HepG2 (cell line): ENCODE data around the gene DLX1. TPM values are rescaled to one million over a fixed set of nuclear protein-coding genes. Genes with fewer than 3 reads are reported as not detected.

Experiments
- CEBPZ ChIP-seq: IDR thresholded peaks from 2 replicates; pipeline ENCODE4 v1.6.1; 2012; ENCODE audit warnings: low read length, improper control_type of control experiment
- CREB1 ChIP-seq, 2 experiments: fragments of 450-650 bp in 1 of 2; IDR thresholded peaks; 2 replicates each; pipeline ENCODE4 v1.6.1; 2016 to 2017; ENCODE audit warnings: control low read depth in 1 of 2, mild to moderate bottlenecking in 1 of 2, missing compliant biosample characterization in 1 of 2, missing genetic modification characterization in 1 of 2
- DNMT3B ChIP-seq: conservative IDR thresholded peaks from 2 replicates; pipeline ENCODE4 v1.6.1; 2016; ENCODE audit warnings: missing biosample characterization, control low read depth
- FOXA3 ChIP-seq: IDR thresholded peaks from 2 replicates; pipeline ENCODE4 v1.6.1; 2016; ENCODE audit warnings: missing genetic modification reagents, missing compliant biosample characterization
- FOXP1 ChIP-seq, 2 experiments: fragments of 450-650 bp in 1 of 2; IDR thresholded peaks; 2 replicates each; pipeline ENCODE4 v1.6.1; 2017 to 2018; ENCODE audit warnings: antibody characterized with exemption in 1 of 2
- GFI1 ChIP-seq: sonication (generic); formaldehyde crosslinking; IDR thresholded peaks from 2 replicates; pipeline ENCODE4 v1.5.0; 2020; ENCODE audit warnings: missing genetic modification reagents, mild to moderate bottlenecking, borderline replicate concordance
- HHEX ChIP-seq: IDR thresholded peaks from 2 replicates; pipeline ENCODE4 v1.6.1; 2016; ENCODE audit warnings: control low read depth
- HNRNPUL1 ChIP-seq: fragments of 200-400 bp; formaldehyde crosslinking; IDR thresholded peaks from 2 replicates; pipeline ENCODE4 v1.6.1; 2017; ENCODE audit warnings: low read depth, mild to moderate bottlenecking, low read length, moderate library complexity
- KAT8 ChIP-seq: IDR thresholded peaks from 2 replicates; pipeline ENCODE4 v1.6.1; 2016; ENCODE audit warnings: missing genetic modification reagents, missing compliant biosample characterization
- KLF6 ChIP-seq: IDR thresholded peaks from 2 replicates; pipeline ENCODE4 v1.8.0; 2016; ENCODE audit warnings: missing biosample characterization, missing genetic modification reagents
- NR2F6 ChIP-seq, 2 experiments: IDR thresholded peaks; 2 replicates each; pipeline ENCODE4 v1.6.1; 2016; ENCODE audit warnings: antibody characterized with exemption in 1 of 2, mild to moderate bottlenecking in 1 of 2
- NR3C1 ChIP-seq: sonication (generic); formaldehyde crosslinking; IDR thresholded peaks from 2 replicates; pipeline ENCODE4 v1.4.0; 2020; ENCODE audit warnings: missing genetic modification reagents
- SOX13 ChIP-seq, 3 experiments: fragments of 450-650 bp in 1 of 3; sonication (generic) in 1 of 3; formaldehyde crosslinking in 1 of 3; IDR thresholded peaks in 2 of 3; conservative IDR thresholded peaks in 1 of 3; 2 replicates each; pipeline versions ENCODE4 v1.5.0 to v1.6.1; 2016 to 2020; ENCODE audit warnings: antibody characterized with exemption in 1 of 3, mild to moderate bottlenecking in 1 of 3, missing compliant biosample characterization in 1 of 3, missing genetic modification reagents in 1 of 3, moderate library complexity in 1 of 3
- TGIF2 ChIP-seq: IDR thresholded peaks from 2 replicates; pipeline ENCODE4 v1.6.1; 2016; ENCODE audit warnings: control low read depth, missing compliant biosample characterization
- THAP11 ChIP-seq: IDR thresholded peaks from 2 replicates; pipeline ENCODE4 v1.6.1; 2016; ENCODE audit warnings: missing biosample characterization, missing genetic modification reagents
- XRCC5 ChIP-seq: fragments of 200-400 bp; formaldehyde crosslinking; optimal IDR thresholded peaks from 2 replicates; pipeline ENCODE3; 2017; ENCODE audit warnings: mild to moderate bottlenecking, low read length
- ZBTB1 ChIP-seq: sonication (generic); formaldehyde crosslinking; IDR thresholded peaks from 2 replicates; pipeline ENCODE4 v1.4.0; 2020; ENCODE audit warnings: missing genetic modification reagents, borderline replicate concordance
- ZC3H4 ChIP-seq: sonication (generic); formaldehyde crosslinking; IDR thresholded peaks from 2 replicates; pipeline ENCODE4 v1.4.0; 2020; ENCODE audit warnings: missing genetic modification reagents, borderline replicate concordance
- ZKSCAN1 ChIP-seq: fragments of 150-350 bp; IDR thresholded peaks from 2 replicates; pipeline ENCODE4 v1.6.1; 2014; ENCODE audit warnings: low read length
- ZNF101 ChIP-seq: sonication (generic); formaldehyde crosslinking; IDR thresholded peaks from 2 replicates; pipeline ENCODE4 v1.4.0; 2020; ENCODE audit warnings: mild to moderate bottlenecking, low read depth, missing genetic modification reagents, borderline replicate concordance
- ZNF441 ChIP-seq: sonication (generic); formaldehyde crosslinking; IDR thresholded peaks from 2 replicates; pipeline ENCODE4 v1.7.0; 2021; ENCODE audit warnings: missing genetic modification reagents, borderline replicate concordance
- ZNF446 ChIP-seq: sonication (generic); formaldehyde crosslinking; IDR thresholded peaks from 2 replicates; pipeline ENCODE4 v1.5.0; 2020; ENCODE audit warnings: mild to moderate bottlenecking, missing genetic modification reagents
- ZNF496 ChIP-seq: sonication (generic); formaldehyde crosslinking; IDR thresholded peaks from 2 replicates; pipeline ENCODE4 v1.8.1; 2023; ENCODE audit warnings: mild to moderate bottlenecking, moderate library complexity, missing genetic modification reagents; ENCODE audit not compliant: insufficient replicate concordance
- ZNF589 ChIP-seq: sonication (generic); formaldehyde crosslinking; conservative IDR thresholded peaks from 2 replicates; pipeline ENCODE4 v1.8.0; 2022; ENCODE audit warnings: mild to moderate bottlenecking, moderate library complexity, missing genetic modification reagents
- ZNF768 ChIP-seq: sonication (generic); formaldehyde crosslinking; IDR thresholded peaks from 2 replicates; pipeline ENCODE4 v1.4.0; 2020; ENCODE audit warnings: missing genetic modification reagents
- ZNF773 ChIP-seq: sonication (generic); formaldehyde crosslinking; IDR thresholded peaks from 2 replicates; pipeline ENCODE4 v1.4.0; 2020; ENCODE audit warnings: missing genetic modification reagents, borderline replicate concordance
- ZNF816 ChIP-seq: sonication (generic); formaldehyde crosslinking; IDR thresholded peaks from 2 replicates; pipeline ENCODE4 v1.8.0; 2022; ENCODE audit warnings: missing genetic modification reagents, mild to moderate bottlenecking, borderline replicate concordance
- ZUFSP ChIP-seq: sonication (generic); formaldehyde crosslinking; IDR thresholded peaks from 2 replicates; pipeline ENCODE4 v1.9.0; 2021; ENCODE audit warnings: missing genetic modification reagents, mild to moderate bottlenecking, borderline replicate concordance
- polyA plus RNA-seq, 8 experiments: library from polyadenylated mRNA; depleted of rRNA in 3 of 8; stranded (reverse) in 7 of 8; unstranded in 1 of 8; fragments of >200 nt; fragmentation: Illumina TruSeq in 4 of 8; extraction: Trizol in 4 of 8; gene quantifications; 2 replicates each; pipeline versions ENCODE4 v1.2.1 to v1.2.3, GENCODE V29; 2011 to 2016; ENCODE audit warnings: low read depth in 4 of 8, missing spikeins in 1 of 8, mixed read lengths in 1 of 8; ENCODE audit not compliant: insufficient read depth in 1 of 8
- total RNA-seq, 5 experiments: library from RNA; depleted of rRNA; stranded (reverse); fragments of >200 nt; fragmentation: Illumina TruSeq; extraction: Trizol; gene quantifications; 2 replicates each; pipeline ENCODE4 v1.2.3, GENCODE V29; 2016; ENCODE audit warnings: low read depth in 1 of 5

DLX1 gene
- total and polyA plus RNA-seq, 2 of the 13 experiments (the other 11 are each of a cell fraction or from before 2014, with no cell fraction given), result 0.18 to 0.86 TPM

GRCh38 chr2:172073518-172073917 lies 11.8 kb upstream of the DLX1 start (continued):
- TF ChIP-seq CEBPZ, result no peak
- TF ChIP-seq ZNF441 (CRISPR knock-in tag), result no peak
- no peak for TF ChIP-seq ZNF101
- TF ChIP-seq FOXP1 (IDR thresholded peaks at IDR 0.05), result no peak
- peak; percentile 42; the same call in 1 of the 2 replicates for TF ChIP-seq FOXP1 (CRISPR knock-in tag; IDR thresholded peaks at IDR 0.05)
- TF ChIP-seq ZKSCAN1, result no peak
- TF ChIP-seq ZC3H4 (CRISPR knock-in tag), result no peak
- TF ChIP-seq ZBTB1 (CRISPR knock-in tag), result no peak
- no peak for TF ChIP-seq SOX13 (IDR thresholded peaks at IDR 0.05)
- TF ChIP-seq SOX13 (CRISPR knock-in tag; conservative IDR thresholded peaks at IDR 0.05 in 1 of 2, IDR thresholded peaks at IDR 0.05 in 1 of 2), result 0 out of 4 replicates have a peak, but pooled peaks of 1 of the 2 experiments have one; percentile 12
- TF ChIP-seq THAP11 (CRISPR knock-in tag), result no peak
- TF ChIP-seq ZNF496, result no peak
- TF ChIP-seq KLF6 (CRISPR knock-in tag), result no peak
- TF ChIP-seq HHEX (CRISPR knock-in tag), result peak; percentile 87
- TF ChIP-seq ZNF816, result no peak
- TF ChIP-seq ZNF589 (CRISPR knock-in tag), result no peak
- TF ChIP-seq NR3C1, result no peak
- peak; percentile 44; the same call in 1 of the 2 replicates for TF ChIP-seq GFI1 (CRISPR knock-in tag)
- no peak for TF ChIP-seq TGIF2 (CRISPR knock-in tag)
- no peak for TF ChIP-seq HNRNPUL1
- TF ChIP-seq CREB1 (IDR thresholded peaks at IDR 0.05), result no peak
- no peak; the same call in 1 of the 2 replicates for TF ChIP-seq CREB1 (CRISPR knock-in tag; IDR thresholded peaks at IDR 0.05)
- TF ChIP-seq ZNF446 (CRISPR knock-in tag), result no peak
- no peak for TF ChIP-seq ZNF773 (CRISPR knock-in tag)
- no peak for TF ChIP-seq ZNF768 (CRISPR knock-in tag)
- TF ChIP-seq FOXA3 (CRISPR knock-in tag), result peak; percentile 49; the same call in 1 of the 2 replicates
- 0 out of 2 replicates have a peak, but pooled peaks have one; percentile 15 for TF ChIP-seq NR2F6 (IDR thresholded peaks at IDR 0.05)
- no peak for TF ChIP-seq NR2F6 (CRISPR knock-in tag; IDR thresholded peaks at IDR 0.05)
- TF ChIP-seq KAT8 (CRISPR knock-in tag), result no peak
- no peak for TF ChIP-seq DNMT3B (CRISPR knock-in tag)
- TF ChIP-seq ZUFSP (CRISPR knock-in tag), result no peak
- no peak for TF ChIP-seq XRCC5
